WERI-Rb-1 (cell line): ENCODE data around the gene MTHFD2.
"Not testable (repeated sequence)": the region's sequence is repeated elsewhere in the genome, so short reads cannot be mapped to it uniquely, and the experiment has no call there.

Source experiments
- DNase-seq: peaks from one replicate; pipeline ENCODE4 v3.0.0-alpha.2; 2020
- H3K27ac ChIP-seq: fragments of 250-450 bp; sonication (Bioruptor Pico); 2 replicates; pipeline ENCODE4 v1.5.1; 2020; ENCODE audit warnings: mild to moderate bottlenecking, moderate library complexity
- H3K27me3 ChIP-seq: fragments of 250-450 bp; sonication (Bioruptor Pico); 2 replicates; pipeline ENCODE4 v1.5.1; 2021; ENCODE audit warnings: mild to moderate bottlenecking, low read depth, moderate library complexity; ENCODE audit not compliant: insufficient read depth, severe bottlenecking
- H3K36me3 ChIP-seq: fragments of 250-450 bp; sonication (Bioruptor Pico); 2 replicates; pipeline ENCODE4 v1.5.1; 2020; ENCODE audit warnings: mild to moderate bottlenecking, moderate library complexity
- H3K4me3 ChIP-seq: 2 replicates; pipeline ENCODE4 v1.5.1; 2011; ENCODE audit warnings: low read depth, mild to moderate bottlenecking, control low read depth, low read length
- H3K9me3 ChIP-seq: fragments of 250-450 bp; sonication (Bioruptor Pico); 2 replicates; pipeline ENCODE4 v1.5.1; 2021; ENCODE audit warnings: mild to moderate bottlenecking, moderate library complexity; ENCODE audit not compliant: severe bottlenecking
- TF ChIP-seq, protein P1 (sequence below): IDR thresholded peaks from 2 replicates; pipeline ENCODE4 v1.5.1; 2011; ENCODE audit warnings: low read depth, mild to moderate bottlenecking, control low read depth, inconsistent platforms, low read length

MTHFD2 gene

GRCh38 chr2:74178211-74179062, 20.0 kb upstream of the MTHFD2 start, which contains the start of gene MOB1A:
TSS of gene MOB1A (minus strand) at chr2:74178879. CDS start at chr2:74178674, 205 bp downstream.
- peak within 1 kb of the TSS; percentile 99 for H3K27ac ChIP-seq
- peak within 1 kb of the TSS; percentile 97 for H3K4me3 ChIP-seq
- H3K36me3 ChIP-seq, result peaks cover 27% of the 10 kb centered on the region
- H3K9me3 ChIP-seq, result peaks cover 4% of the 10 kb centered on the region
- DNase-seq, result peak; percentile 100
- H3K27me3 ChIP-seq, result no peaks in the 10 kb centered on the region
- TF ChIP-seq, protein P1, sequence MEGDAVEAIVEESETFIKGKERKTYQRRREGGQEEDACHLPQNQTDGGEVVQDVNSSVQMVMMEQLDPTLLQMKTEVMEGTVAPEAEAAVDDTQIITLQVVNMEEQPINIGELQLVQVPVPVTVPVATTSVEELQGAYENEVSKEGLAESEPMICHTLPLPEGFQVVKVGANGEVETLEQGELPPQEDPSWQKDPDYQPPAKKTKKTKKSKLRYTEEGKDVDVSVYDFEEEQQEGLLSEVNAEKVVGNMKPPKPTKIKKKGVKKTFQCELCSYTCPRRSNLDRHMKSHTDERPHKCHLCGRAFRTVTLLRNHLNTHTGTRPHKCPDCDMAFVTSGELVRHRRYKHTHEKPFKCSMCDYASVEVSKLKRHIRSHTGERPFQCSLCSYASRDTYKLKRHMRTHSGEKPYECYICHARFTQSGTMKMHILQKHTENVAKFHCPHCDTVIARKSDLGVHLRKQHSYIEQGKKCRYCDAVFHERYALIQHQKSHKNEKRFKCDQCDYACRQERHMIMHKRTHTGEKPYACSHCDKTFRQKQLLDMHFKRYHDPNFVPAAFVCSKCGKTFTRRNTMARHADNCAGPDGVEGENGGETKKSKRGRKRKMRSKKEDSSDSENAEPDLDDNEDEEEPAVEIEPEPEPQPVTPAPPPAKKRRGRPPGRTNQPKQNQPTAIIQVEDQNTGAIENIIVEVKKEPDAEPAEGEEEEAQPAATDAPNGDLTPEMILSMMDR, result peak; percentile 8; the same call in 1 of the 2 replicates

GRCh38 chr2:74179063-74179865, 19.2 kb upstream of the MTHFD2 start:
- H3K9me3 ChIP-seq, result peaks cover 4% of the 10 kb centered on the region
- H3K27ac ChIP-seq, result peak overlapping the region; percentile 99
- no peaks in the 10 kb centered on the region for H3K27me3 ChIP-seq
- DNase-seq, result no peak
- peaks cover 27% of the 10 kb centered on the region for H3K36me3 ChIP-seq
- H3K4me3 ChIP-seq, result peak overlapping the region; percentile 97
- TF ChIP-seq, protein P1, result no peak

DNA sequence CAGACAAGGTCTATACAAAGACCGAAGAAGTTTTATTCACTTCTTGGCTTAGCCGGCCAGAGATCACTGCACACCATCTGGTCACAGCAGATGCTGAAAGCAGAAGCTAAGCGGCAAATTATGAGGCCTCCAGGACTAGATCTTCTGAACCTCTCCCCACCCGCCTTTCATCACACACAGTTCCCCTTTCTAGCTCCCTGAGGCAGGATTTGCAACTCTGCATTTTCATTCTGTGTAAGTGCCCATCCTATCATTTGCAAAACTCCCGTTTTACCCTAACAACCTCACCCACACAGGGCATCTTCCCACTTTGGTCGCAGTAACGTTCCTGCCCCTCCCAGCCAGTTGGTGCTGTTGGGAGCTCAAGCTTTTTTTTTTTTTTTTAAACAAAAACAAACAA, 16.7 kb upstream of the MTHFD2 start:
- DNase-seq, result peak; percentile 96
- peak overlapping the region; percentile 26 for H3K4me3 ChIP-seq
- H3K27me3 ChIP-seq, result no peaks in the 10 kb centered on the region
- H3K9me3 ChIP-seq, result no peaks in the 10 kb centered on the region
- H3K27ac ChIP-seq, result peak overlapping the region; percentile 94
- TF ChIP-seq, protein P1, result no peak
- H3K36me3 ChIP-seq, result peaks cover 11% of the 10 kb centered on the region

DNA sequence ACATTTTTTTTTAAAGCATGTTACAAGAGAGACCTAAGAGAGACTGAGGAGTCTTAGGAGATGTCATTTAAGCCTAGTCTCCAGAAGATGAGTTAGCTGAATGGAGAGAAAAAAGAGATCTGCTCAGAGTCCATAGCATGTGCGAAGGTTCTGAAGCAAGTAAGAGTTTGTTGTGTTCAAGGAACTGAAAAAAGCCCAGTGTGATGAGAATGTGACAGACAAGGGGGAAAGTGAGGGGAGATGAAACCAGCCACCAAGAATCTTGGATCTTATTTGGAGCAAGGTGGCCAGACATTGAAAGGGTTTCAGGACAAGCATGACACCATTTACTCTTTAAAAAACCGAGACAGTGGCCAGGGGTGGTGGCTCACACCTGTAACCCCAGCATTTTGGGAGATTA, 14.5 kb upstream of the MTHFD2 start:
- no peaks in the 10 kb centered on the region for H3K36me3 ChIP-seq
- DNase-seq, result no peak
- TF ChIP-seq, protein P1, result no peak
- no peaks in the 10 kb centered on the region for H3K27me3 ChIP-seq
- H3K9me3 ChIP-seq, result no peaks in the 10 kb centered on the region
- no peak overlapping the region for H3K4me3 ChIP-seq
- no peak overlapping the region for H3K27ac ChIP-seq

GRCh38 chr2:74186038-74186437, 12.4 kb upstream of the MTHFD2 start:
- H3K27me3 ChIP-seq, result no peaks in the 10 kb centered on the region
- no peaks in the 10 kb centered on the region for H3K9me3 ChIP-seq
- no peak overlapping the region for H3K27ac ChIP-seq
- DNase-seq, result no peak
- TF ChIP-seq, protein P1, result no peak
- H3K36me3 ChIP-seq, result no peaks in the 10 kb centered on the region
- H3K4me3 ChIP-seq, result no peak overlapping the region

DNA sequence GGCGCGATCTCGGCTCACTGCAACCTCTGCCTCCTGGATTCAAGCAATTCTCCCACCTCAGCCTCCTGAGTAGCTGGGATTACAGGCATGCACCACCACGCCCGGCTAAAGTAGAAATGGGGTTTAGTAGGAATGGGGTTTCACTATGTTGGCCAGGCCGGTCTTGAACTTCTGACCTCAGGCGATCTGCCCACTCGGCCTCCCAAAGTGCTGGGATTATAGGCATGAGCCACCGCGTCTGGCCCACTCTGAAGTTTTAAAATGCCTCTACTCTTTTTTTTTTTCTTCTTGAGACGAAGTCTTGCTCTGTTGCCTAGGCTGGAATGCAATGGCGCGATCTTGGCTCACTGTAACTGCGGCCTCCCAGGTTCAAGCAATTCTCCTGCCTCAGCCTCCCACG, 11.7 kb upstream of the MTHFD2 start:
- not testable (repeated sequence) for DNase-seq, H3K27ac ChIP-seq, H3K36me3 ChIP-seq, H3K27me3 ChIP-seq, H3K4me3 ChIP-seq, H3K9me3 ChIP-seq
